Fibroblast of mammary gland (primary cell): ENCODE measurements around the gene ARSI.
"Not testable (repeated sequence)": the region's sequence is repeated elsewhere in the genome, so short reads cannot be mapped to it uniquely, and the experiment has no call there.

Source experiments
- DNase-seq: peaks from one replicate; pipeline ENCODE4 v3.0.0-alpha.2; 2010; ENCODE audit warnings: low read depth
- H3K4me3 ChIP-seq: 2 replicates; pipeline ENCODE4 v1.5.1; 2011; ENCODE audit warnings: low read depth, mild to moderate bottlenecking, low read length, moderate library complexity; ENCODE audit not compliant: control insufficient read depth
- CTCF ChIP-seq: conservative IDR thresholded peaks from 2 replicates; pipeline ENCODE4 v1.5.1; 2011; ENCODE audit warnings: low read depth, low read length, inconsistent platforms; ENCODE audit not compliant: control insufficient read depth, insufficient read depth

ARSI gene

GRCh38 chr5:150254363-150254762 lies 48.3 kb downstream of the ARSI start:
- no peak for DNase-seq
- no peak for TF ChIP-seq CTCF
- no peak overlapping the region for H3K4me3 ChIP-seq

- DNase-seq, result no peak
- H3K4me3 ChIP-seq, result no peak overlapping the region
- no peak for TF ChIP-seq CTCF
Measured at GRCh38 chr5:150253416-150254208, 49.1 kb downstream of the ARSI start.

GRCh38 chr5:150252489-150252888 lies 50.2 kb downstream of the ARSI start:
- no peak overlapping the region for H3K4me3 ChIP-seq
- no peak for TF ChIP-seq CTCF
- DNase-seq, result no peak

- no peak for DNase-seq
- no peak for TF ChIP-seq CTCF
- H3K4me3 ChIP-seq, result no peak overlapping the region
Measured at GRCh38 chr5:150251504-150251903, 51.2 kb downstream of the ARSI start.

GRCh38 chr5:150249744-150250143 lies 53.0 kb downstream of the ARSI start:
- no peak overlapping the region for H3K4me3 ChIP-seq
- no peak for DNase-seq
- TF ChIP-seq CTCF, result no peak

- no peak overlapping the region for H3K4me3 ChIP-seq
- DNase-seq, result no peak
- no peak for TF ChIP-seq CTCF
Measured at GRCh38 chr5:150248946-150249345, 53.8 kb downstream of the ARSI start.

- DNase-seq, result not testable (repeated sequence)
Measured at GRCh38 chr5:150248493-150248892, 54.2 kb downstream of the ARSI start.

More at GRCh38 chr5:150248493-150248892, 54.2 kb downstream of the ARSI start:
- H3K4me3 ChIP-seq, result not testable (repeated sequence)
